Keratinocyte (primary cell): ENCODE results near the gene FGF11.

ENCODE experiments used
- EZH2 ChIP-seq: IDR thresholded peaks from one replicate; pipeline ENCODE4 v1.6.1; 2012; ENCODE audit warnings: inconsistent platforms, mild to moderate bottlenecking, low read length, moderate library complexity
- TF ChIP-seq, protein P1 (sequence below), 3 experiments: IDR thresholded peaks in 1 of 3; conservative IDR thresholded peaks in 1 of 3; optimal IDR thresholded peaks in 1 of 3; 2 replicates in 2 of 3; 3 replicates in 1 of 3; pipeline versions ENCODE3 to v1.5.1; 2011; ENCODE audit warnings: low read length in 3 of 3, mild to moderate bottlenecking in 3 of 3, moderate library complexity in 2 of 3, control low read depth in 1 of 3, inconsistent platforms in 1 of 3; ENCODE audit not compliant: insufficient read depth in 2 of 3; ENCODE audit errors: extremely low read depth in 1 of 3

DNA sequence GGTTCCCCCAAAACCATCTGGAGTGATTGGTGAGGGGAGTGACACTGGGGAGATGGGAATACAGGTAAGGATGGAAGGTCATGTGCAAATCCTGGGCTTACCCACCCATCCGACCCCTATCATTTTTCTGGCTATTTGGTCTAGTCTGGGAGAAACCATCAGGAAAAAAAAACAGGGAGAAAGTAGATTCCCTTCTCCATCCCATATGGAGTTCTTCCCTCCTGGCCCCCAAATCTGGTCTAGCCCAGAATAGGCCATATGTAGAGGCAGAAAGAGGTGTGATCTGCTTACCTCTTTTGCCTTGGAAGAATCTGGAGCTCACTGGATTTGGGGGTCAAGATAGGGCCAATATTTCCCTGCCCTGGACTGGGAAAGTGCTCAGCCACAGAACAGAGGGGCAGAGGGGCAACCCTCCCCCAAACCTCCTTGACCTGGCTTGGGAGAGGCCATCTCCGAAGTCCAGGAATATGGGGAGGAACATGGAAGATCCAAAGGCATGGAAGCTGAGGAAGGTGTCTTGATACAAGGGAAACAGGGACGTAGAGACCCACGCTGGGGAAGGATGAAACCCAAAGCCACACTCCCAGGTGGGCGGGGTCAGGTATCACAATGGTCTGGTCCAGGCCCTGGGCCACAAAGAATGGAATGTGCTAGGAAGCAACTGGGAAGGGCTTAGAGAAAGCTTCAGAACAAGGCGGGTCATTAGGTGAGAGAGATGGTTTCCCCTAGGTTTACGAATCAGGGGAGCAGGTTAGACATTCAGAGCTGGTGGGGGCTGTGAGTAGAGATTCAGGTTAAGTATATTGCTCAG, 21.7 kb downstream of the FGF11 start:
- TF ChIP-seq, protein P1, sequence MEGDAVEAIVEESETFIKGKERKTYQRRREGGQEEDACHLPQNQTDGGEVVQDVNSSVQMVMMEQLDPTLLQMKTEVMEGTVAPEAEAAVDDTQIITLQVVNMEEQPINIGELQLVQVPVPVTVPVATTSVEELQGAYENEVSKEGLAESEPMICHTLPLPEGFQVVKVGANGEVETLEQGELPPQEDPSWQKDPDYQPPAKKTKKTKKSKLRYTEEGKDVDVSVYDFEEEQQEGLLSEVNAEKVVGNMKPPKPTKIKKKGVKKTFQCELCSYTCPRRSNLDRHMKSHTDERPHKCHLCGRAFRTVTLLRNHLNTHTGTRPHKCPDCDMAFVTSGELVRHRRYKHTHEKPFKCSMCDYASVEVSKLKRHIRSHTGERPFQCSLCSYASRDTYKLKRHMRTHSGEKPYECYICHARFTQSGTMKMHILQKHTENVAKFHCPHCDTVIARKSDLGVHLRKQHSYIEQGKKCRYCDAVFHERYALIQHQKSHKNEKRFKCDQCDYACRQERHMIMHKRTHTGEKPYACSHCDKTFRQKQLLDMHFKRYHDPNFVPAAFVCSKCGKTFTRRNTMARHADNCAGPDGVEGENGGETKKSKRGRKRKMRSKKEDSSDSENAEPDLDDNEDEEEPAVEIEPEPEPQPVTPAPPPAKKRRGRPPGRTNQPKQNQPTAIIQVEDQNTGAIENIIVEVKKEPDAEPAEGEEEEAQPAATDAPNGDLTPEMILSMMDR (optimal IDR thresholded peaks at IDR 0.05 in 1 of 3, IDR thresholded peaks at IDR 0.05 in 1 of 3, conservative IDR thresholded peaks at IDR 0.05 in 1 of 3; ENCODE audit: extremely low read depth in 1 of 3, insufficient read depth in 2 of 3, low read length in 3 of 3): no peak
- TF ChIP-seq EZH2: no peak
